H1 (cell line): ENCODE results near the gene NDRG2. TPM values are rescaled to one million over a fixed set of nuclear protein-coding genes. Genes with fewer than 3 reads are reported as not detected.

Experiments
- CTCF ChIA-PET: fragments of 300-600 bp; sonication (Branson Sonifier 250); formaldehyde crosslinking; loops from one replicate; lab custom pipeline; 2021; ENCODE audit not compliant: partially characterized antibody; lab: Charles Lee
- POLR2A ChIA-PET: fragments of 300-600 bp; sonication (Branson Sonifier 250); formaldehyde crosslinking; loops from one replicate; lab custom pipeline; 2021; ENCODE audit warnings: inconsistent platforms; ENCODE audit not compliant: partially characterized antibody; lab: Charles Lee
- DNase-seq, 2 experiments: peaks; one replicate each; pipeline versions ENCODE4 v3.0.0 to v3.0.0-alpha.2; 2010 to 2022; ENCODE audit warnings: low spot score in 2 of 2, low read depth in 1 of 2, mixed read lengths in 1 of 2
- FAIRE-seq: peaks from 2 replicates; lab custom pipeline; 2011; peaks lifted over from hg19 to GRCh38; lab: Jason Lieb, UNC
- H2AFZ ChIP-seq: 2 replicates; pipeline ENCODE4 v1.8.1; 2012; ENCODE audit warnings: low read length, inconsistent platforms
- H2AK5ac ChIP-seq: 2 replicates; pipeline ENCODE4 v1.6.1; 2013; ENCODE audit warnings: low read depth, low read length
- H2BK120ac ChIP-seq: replicated peaks from 2 replicates; pipeline ENCODE3; 2013; ENCODE audit warnings: low read depth, low read length, inconsistent platforms
- H2BK12ac ChIP-seq: 2 replicates; pipeline ENCODE4 v1.6.1; 2013; ENCODE audit warnings: low read depth, low read length
- H2BK15ac ChIP-seq: 2 replicates; pipeline ENCODE4 v1.6.1; 2013; ENCODE audit warnings: low read length
- H2BK20ac ChIP-seq: 2 replicates; pipeline ENCODE4 v1.6.1; 2013; ENCODE audit warnings: low read length
- H2BK5ac ChIP-seq: 2 replicates; pipeline ENCODE4 v1.6.1; 2013; ENCODE audit warnings: low read depth, low read length
- H3K14ac ChIP-seq: 2 replicates; pipeline ENCODE4 v1.6.1; 2013; ENCODE audit warnings: inconsistent platforms; ENCODE audit not compliant: insufficient read length
- H3K18ac ChIP-seq: 2 replicates; pipeline ENCODE4 v1.6.1; 2013; ENCODE audit warnings: low read length; ENCODE audit errors: extremely low read depth
- H3K23ac ChIP-seq: 2 replicates; pipeline ENCODE4 v1.6.1; 2013; ENCODE audit warnings: inconsistent platforms; ENCODE audit not compliant: insufficient read length
- H3K23me2 ChIP-seq: 2 replicates; pipeline ENCODE4 v1.6.1; 2013; ENCODE audit warnings: low read depth, low read length
- H3K27ac ChIP-seq: 2 replicates; pipeline ENCODE4 v1.6.1; 2011; ENCODE audit warnings: low read depth, low read length, inconsistent platforms
- H3K27me3 ChIP-seq, 4 experiments: replicated peaks in 1 of 4; 1 replicate in 1 of 4; 2 replicates in 3 of 4; pipeline versions ENCODE4 v1.6.1 to v1.8.1; 2011 to 2013; ENCODE audit warnings: low read length in 3 of 4, mild to moderate bottlenecking in 3 of 4, inconsistent platforms in 2 of 4, mixed read lengths in 2 of 4, moderate library complexity in 1 of 4; ENCODE audit not compliant: control insufficient read depth in 3 of 4, insufficient read depth in 3 of 4; ENCODE audit errors: extremely low read depth in 1 of 4
- H3K36me3 ChIP-seq, 4 experiments: 2 replicates each; pipeline versions ENCODE4 v1.6.1 to v1.8.1; 2011 to 2013; ENCODE audit warnings: mild to moderate bottlenecking in 4 of 4, low read length in 3 of 4, moderate library complexity in 2 of 4, control low read depth in 1 of 4, inconsistent platforms in 1 of 4; ENCODE audit not compliant: insufficient read depth in 4 of 4, control insufficient read depth in 2 of 4
- H3K4ac ChIP-seq: replicated peaks from 2 replicates; pipeline ENCODE3; 2013; ENCODE audit warnings: low read length, low read depth, mixed read lengths, inconsistent platforms; ENCODE audit not compliant: insufficient read length
- H3K4me1 ChIP-seq, 4 experiments: replicated peaks in 1 of 4; 1 replicate in 1 of 4; 2 replicates in 3 of 4; pipeline versions ENCODE4 v1.6.1 to v1.8.1; 2011 to 2013; ENCODE audit warnings: low read length in 3 of 4, inconsistent platforms in 2 of 4, mixed read lengths in 1 of 4; ENCODE audit not compliant: insufficient read depth in 4 of 4, control insufficient read depth in 3 of 4
- H3K4me2 ChIP-seq, 2 experiments: 2 replicates each; pipeline versions ENCODE4 v1.6.1 to v1.8.1; 2011 to 2013; ENCODE audit warnings: low read depth in 2 of 2, low read length in 2 of 2, control low read depth in 1 of 2, inconsistent platforms in 1 of 2, mild to moderate bottlenecking in 1 of 2; ENCODE audit not compliant: insufficient read depth in 1 of 2
- H3K4me3 ChIP-seq, 4 experiments: fragments of 200-600, 300-600 bp in 1 of 4; sonication (generic), shearing (Covaris generic), sonication (Bioruptor Twin) in 1 of 4; 2 replicates each; pipeline versions ENCODE4 v1.5.1 to v1.8.1; 2011 to 2016; ENCODE audit warnings: low read length in 4 of 4, low read depth in 3 of 4, control low read depth in 2 of 4, inconsistent platforms in 2 of 4, mild to moderate bottlenecking in 2 of 4, mixed read lengths in 1 of 4, moderate library complexity in 1 of 4; ENCODE audit not compliant: insufficient read depth in 2 of 4; ENCODE audit errors: extremely low read depth in 1 of 4
- H3K56ac ChIP-seq: replicated peaks from 2 replicates; pipeline ENCODE3; 2013; ENCODE audit warnings: low read depth, mild to moderate bottlenecking, mixed read lengths, low read length, inconsistent platforms; ENCODE audit not compliant: insufficient read length
- H3K79me1 ChIP-seq: 2 replicates; pipeline ENCODE4 v1.6.1; 2013; ENCODE audit warnings: low read depth, low read length, control low read depth
- H3K79me2 ChIP-seq, 2 experiments: 2 replicates each; pipeline versions ENCODE4 v1.6.1 to v1.8.1; 2012 to 2013; ENCODE audit warnings: low read length in 2 of 2, mild to moderate bottlenecking in 2 of 2, inconsistent platforms in 1 of 2; ENCODE audit not compliant: insufficient read depth in 2 of 2, control insufficient read depth in 1 of 2
- H3K9ac ChIP-seq, 4 experiments: replicated peaks in 1 of 4; 1 replicate in 1 of 4; 2 replicates in 3 of 4; pipeline versions ENCODE4 v1.6.1 to v1.8.1; 2011 to 2013; ENCODE audit warnings: low read depth in 3 of 4, low read length in 3 of 4, control low read depth in 2 of 4, mild to moderate bottlenecking in 2 of 4, moderate library complexity in 2 of 4, inconsistent platforms in 1 of 4; ENCODE audit errors: extremely low read depth in 1 of 4
- H3K9me3 ChIP-seq, 2 experiments: 2 replicates each; pipeline versions ENCODE4 v1.6.1 to v1.8.1; 2012 to 2013; ENCODE audit warnings: mild to moderate bottlenecking in 2 of 2, moderate library complexity in 2 of 2, control low read depth in 1 of 2, inconsistent platforms in 1 of 2, low read depth in 1 of 2, low read length in 1 of 2, mixed read lengths in 1 of 2; ENCODE audit not compliant: insufficient read depth in 2 of 2
- H4K20me1 ChIP-seq, 2 experiments: replicated peaks in 1 of 2; 2 replicates each; pipeline versions ENCODE3 to v1.8.1; 2011 to 2013; ENCODE audit warnings: inconsistent platforms in 2 of 2, low read length in 2 of 2, mild to moderate bottlenecking in 1 of 2; ENCODE audit not compliant: insufficient read depth in 2 of 2, control insufficient read depth in 1 of 2
- H4K5ac ChIP-seq: 2 replicates; pipeline ENCODE4 v1.6.1; 2013; ENCODE audit warnings: low read length, low read depth, mixed read lengths, inconsistent platforms; ENCODE audit not compliant: insufficient read length
- H4K8ac ChIP-seq: 2 replicates; pipeline ENCODE4 v1.8.0; 2013; ENCODE audit warnings: mild to moderate bottlenecking, moderate library complexity, low read length, inconsistent platforms; ENCODE audit not compliant: insufficient read depth; ENCODE audit errors: extremely low read depth
- H4K91ac ChIP-seq: replicated peaks from 2 replicates; pipeline ENCODE3; 2013; ENCODE audit warnings: low read length, mixed read lengths, inconsistent platforms; ENCODE audit not compliant: insufficient read length
- CHD2 ChIP-seq: IDR thresholded peaks from 2 replicates; pipeline ENCODE4 v1.6.1; 2012; ENCODE audit warnings: low read length, improper control_type of control experiment
- EP300 ChIP-seq, 2 experiments: IDR thresholded peaks; 1 replicate in 1 of 2; 2 replicates in 1 of 2; pipeline ENCODE4 v1.6.1; 2011 to 2012; ENCODE audit warnings: low read depth in 2 of 2, low read length in 2 of 2, mild to moderate bottlenecking in 2 of 2, borderline replicate concordance in 1 of 2, inconsistent platforms in 1 of 2, moderate library complexity in 1 of 2
- FOSL1 ChIP-seq: IDR thresholded peaks from 2 replicates; pipeline ENCODE4 v1.6.1; 2011; ENCODE audit warnings: mild to moderate bottlenecking, low read depth, low read length, moderate library complexity; ENCODE audit not compliant: insufficient read depth
- GABPA ChIP-seq: IDR thresholded peaks from 2 replicates; pipeline ENCODE4 v1.6.1; 2011; ENCODE audit warnings: mild to moderate bottlenecking, low read length, moderate library complexity, borderline replicate concordance; ENCODE audit not compliant: insufficient read depth
- KDM1A ChIP-seq: fragments of 200-600, 300-600 bp; sonication (generic); IDR thresholded peaks from 2 replicates; pipeline ENCODE4 v1.7.1; 2016; ENCODE audit warnings: mild to moderate bottlenecking, low read length, borderline replicate concordance
- NRF1 ChIP-seq: IDR thresholded peaks from 2 replicates; pipeline ENCODE4 v1.6.1; 2011; ENCODE audit warnings: mild to moderate bottlenecking, low read depth, low read length, improper control_type of control experiment
- POLR2A ChIP-seq, 2 experiments: IDR thresholded peaks; 1 replicate in 1 of 2; 2 replicates in 1 of 2; pipeline ENCODE4 v1.6.1; 2011; ENCODE audit warnings: low read depth in 2 of 2, low read length in 2 of 2, mild to moderate bottlenecking in 2 of 2; ENCODE audit errors: control extremely low read depth in 1 of 2
- RAD21 ChIP-seq, 2 experiments: IDR thresholded peaks in 1 of 2; conservative IDR thresholded peaks in 1 of 2; 2 replicates each; pipeline ENCODE4 v1.6.1; 2011; ENCODE audit warnings: low read depth in 2 of 2, low read length in 2 of 2, improper control_type of control experiment in 1 of 2, inconsistent platforms in 1 of 2, mild to moderate bottlenecking in 1 of 2, moderate library complexity in 1 of 2
- WGBS, 2 experiments: shearing (Covaris generic) in 1 of 2; methylation state at CpG; one replicate each; pipeline versions ENCODE4 v1.1.6 to v1.1.7; 2013 to 2015; ENCODE audit warnings: low lambda C conversion rate in 2 of 2, mixed read lengths in 2 of 2, inconsistent platforms in 1 of 2, low coverage in 1 of 2, missing lambda C conversion rate in 1 of 2; ENCODE audit not compliant: insufficient replicate concordance in 2 of 2, insufficient coverage in 1 of 2, insufficient read length in 1 of 2; ENCODE audit errors: extremely low coverage in 1 of 2, missing lambda C conversion rate in 1 of 2; 5-methylcytosine and 5-hydroxymethylcytosine counted together
- polyA plus RNA-seq, 7 experiments: library from polyadenylated mRNA; depleted of rRNA in 3 of 7; stranded (reverse) in 5 of 7; unstranded in 2 of 7; fragments of >200 nt in 5 of 7; fragments of 200-250 nt in 2 of 7; gene quantifications; 1 replicate in 5 of 7; 2 replicates in 1 of 7; 4 replicates in 1 of 7; pipeline versions ENCODE4 v1.2.1 to v1.2.3, GENCODE V29; 2011 to 2013; ENCODE audit warnings: missing spikeins in 2 of 7, mixed read lengths in 2 of 7
- total RNA-seq: library from RNA; stranded (reverse); fragmentation: NEBNext Ultra II Directional; extraction: Animal tissue kit (Norgen Biotek cat#: 25700); gene quantifications from 2 replicates; pipeline ENCODE4 v1.2.1, GENCODE V29; 2021

Gene NDRG2
- total and polyA plus RNA-seq, 2 of the 8 experiments (the other 6 are each of a cell fraction or from before 2014, with no cell fraction given) = 29.9 to 48.6 TPM

GRCh38 chr14:21059842-21060613 lies 35.2 kb upstream of the NDRG2 start:
- no peaks in the 10 kb centered on the region for H4K20me1 ChIP-seq
- no peak overlapping the region for H2BK20ac ChIP-seq
- TF ChIP-seq RAD21 (IDR thresholded peaks at IDR 0.05 in 1 of 2, conservative IDR thresholded peaks at IDR 0.05 in 1 of 2; ENCODE audit: low read depth in 2 of 2, low read length in 2 of 2) (no peak), CHD2 (no peak), FOSL1 (no peak), POLR2A (IDR thresholded peaks at IDR 0.05; ENCODE audit: control extremely low read depth in 1 of 2, low read depth in 2 of 2, low read length in 2 of 2) (no peak), NRF1 (no peak), KDM1A (no peak), GABPA (no peak), EP300 (IDR thresholded peaks at IDR 0.05; ENCODE audit: borderline replicate concordance in 1 of 2, low read depth in 2 of 2, low read length in 2 of 2) (no peak)
- no peak overlapping the region for H4K91ac ChIP-seq
- H3K36me3 ChIP-seq = no peaks in the 10 kb centered on the region
- H2BK15ac ChIP-seq = no peak overlapping the region
- no peak overlapping the region for H3K4ac ChIP-seq
- no peak overlapping the region for H2BK5ac ChIP-seq
- H3K18ac ChIP-seq = no peak overlapping the region
- POLR2A ChIA-PET = interaction anchor here (1.5 to 3.7 kb wide), 3 partner anchors 8 to 11 kb away, joined by 4 to 17 read pairs (median 7); partner anchors contain the start of gene ARHGEF40
- no peaks in the 10 kb centered on the region for H3K23me2 ChIP-seq
- no peaks in the 10 kb centered on the region; a peak in 2 of 7 replicates for H3K4me1 ChIP-seq
- no peak overlapping the region for H3K23ac ChIP-seq
- H3K27ac ChIP-seq = no peak overlapping the region
- no peak overlapping the region for H2BK12ac ChIP-seq
- H2AFZ ChIP-seq = no peak overlapping the region
- H4K8ac ChIP-seq = no peak overlapping the region
- H3K14ac ChIP-seq = no peak overlapping the region
- CTCF ChIA-PET = interaction anchor here (1.1 to 3.4 kb wide), 4 partner anchors 24 to 45 kb away, joined by 4 to 18 read pairs (median 6); no protein-coding TSS in a partner anchor
- H3K9ac ChIP-seq = no peak overlapping the region
- H3K27me3 ChIP-seq = no peaks in the 10 kb centered on the region; a peak in 1 of 7 replicates
- H3K9me3 ChIP-seq = no peaks in the 10 kb centered on the region
- no peak for DNase-seq
- no peaks in the 10 kb centered on the region for H3K79me2 ChIP-seq
- no peak overlapping the region for H4K5ac ChIP-seq
- no peak overlapping the region for H2AK5ac ChIP-seq
- no peak overlapping the region for H3K4me3 ChIP-seq
- H3K56ac ChIP-seq = no peak overlapping the region
- H3K4me2 ChIP-seq = no peak overlapping the region
- H3K79me1 ChIP-seq = no peaks in the 10 kb centered on the region
- no peak overlapping the region for H2BK120ac ChIP-seq
- WGBS, 2 experiments = 85% methylated on average over 8 of the region's 8 CpGs; no CpG with 5 or more reads in 1 of the 2 experiments
- FAIRE-seq = no peak
